Activated CD4-positive, alpha-beta memory T cell treated with anti-CD3 and anti-CD28 coated beads for 36 hours (primary cell): ENCODE data around the gene CNOT6. TPM values are rescaled to one million over a fixed set of nuclear protein-coding genes. Genes with fewer than 3 reads are reported as not detected.

ENCODE experiments used
- CTCF ChIA-PET: fragments of 350-600 bp; sonication (Branson Sonifier 250); formaldehyde crosslinking; loops from one replicate; lab custom pipeline; 2021; ENCODE audit warnings: antibody characterized with exemption, inconsistent platforms; lab: Charles Lee
- POLR2A ChIA-PET: fragments of 350-600 bp; sonication (Branson Sonifier 250); formaldehyde crosslinking; loops from one replicate; lab custom pipeline; 2021; ENCODE audit warnings: antibody characterized with exemption; lab: Charles Lee
- DNase-seq: peaks from one replicate; pipeline ENCODE4 v3.0.0-alpha.2; 2020
- H3K27ac Mint-ChIP-seq: one replicate; pipeline ENCODE4 v1.8.0; 2021; ENCODE audit warnings: mixed read lengths
- H3K27me3 Mint-ChIP-seq: one replicate; pipeline ENCODE4 v1.8.0; 2021; ENCODE audit warnings: mixed read lengths
- H3K36me3 Mint-ChIP-seq: one replicate; pipeline ENCODE4 v1.8.0; 2021; ENCODE audit warnings: mixed read lengths
- H3K4me1 Mint-ChIP-seq: one replicate; pipeline ENCODE4 v1.8.0; 2021; ENCODE audit warnings: low read depth, mixed read lengths
- H3K4me3 Mint-ChIP-seq: one replicate; pipeline ENCODE4 v1.8.0; 2021; ENCODE audit warnings: mild to moderate bottlenecking, mixed read lengths
- H3K9me3 Mint-ChIP-seq: one replicate; pipeline ENCODE4 v1.8.0; 2021; ENCODE audit warnings: mixed read lengths
- intact Hi-C: fragments of 100-400 bp; cut with micrococcal nuclease; formaldehyde crosslinking; loops from one replicate; pipeline ENCODE4 v1.15.1; 2023
- total RNA-seq, 2 experiments: library from RNA; stranded (reverse); gene quantifications; one replicate each; pipeline ENCODE4 v1.2.3, GENCODE V29; 2021

CNOT6 gene
- total RNA-seq, 2 experiments from 2014 or later: 32.0 to 35.2 TPM

DNA sequence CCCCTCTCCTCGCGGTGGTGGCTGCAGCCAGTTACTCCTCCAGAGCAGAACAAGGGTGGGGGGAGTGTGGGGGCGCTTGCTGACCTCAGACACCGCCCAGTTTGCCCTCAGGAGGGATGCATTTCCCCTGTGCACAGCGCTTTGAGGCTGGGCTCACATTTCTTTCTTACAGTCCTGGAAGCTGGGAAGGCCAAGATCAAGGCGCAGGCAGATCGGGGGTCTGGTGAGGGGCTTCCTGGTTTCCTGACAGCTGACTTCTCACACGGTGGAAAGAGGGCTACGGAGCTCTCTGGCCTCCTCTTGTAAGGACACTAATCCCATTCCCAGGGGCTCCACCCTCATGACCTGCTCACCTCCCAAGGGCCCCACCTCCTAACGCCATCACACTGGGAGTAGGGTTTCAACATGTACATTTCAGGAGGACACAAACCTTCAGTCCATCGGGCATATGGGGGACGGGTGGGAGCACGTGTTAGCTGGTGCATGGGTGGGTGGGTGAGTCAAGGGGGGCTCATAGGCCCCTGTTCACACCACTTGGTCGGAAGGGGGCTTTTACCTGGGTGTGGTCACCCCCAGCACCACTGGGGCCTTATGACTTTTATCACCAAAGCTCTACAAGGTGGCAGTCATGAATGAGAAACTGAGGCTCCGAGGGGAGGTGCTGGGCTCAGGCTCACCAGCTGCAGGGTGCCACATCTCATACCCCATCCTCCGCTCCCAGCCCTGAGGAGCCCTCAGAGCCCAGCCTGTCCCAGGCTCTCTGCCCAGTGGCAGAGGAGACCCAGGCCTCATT is 104.8 kb downstream of the CNOT6 start:
- ChIA-PET POLR2A (no interaction called here), CTCF (no interaction called here)
- DNase-seq: no peak
- H3K9me3 Mint-ChIP-seq: no peaks in the 10 kb centered on the region
- H3K4me1 Mint-ChIP-seq: no peaks in the 10 kb centered on the region
- H3K27me3 Mint-ChIP-seq: peaks cover 2% of the 10 kb centered on the region
- intact Hi-C loops: no loop called here
- no peak overlapping the region for H3K27ac Mint-ChIP-seq
- no peaks in the 10 kb centered on the region for H3K36me3 Mint-ChIP-seq
- H3K4me3 Mint-ChIP-seq: no peak overlapping the region

DNA sequence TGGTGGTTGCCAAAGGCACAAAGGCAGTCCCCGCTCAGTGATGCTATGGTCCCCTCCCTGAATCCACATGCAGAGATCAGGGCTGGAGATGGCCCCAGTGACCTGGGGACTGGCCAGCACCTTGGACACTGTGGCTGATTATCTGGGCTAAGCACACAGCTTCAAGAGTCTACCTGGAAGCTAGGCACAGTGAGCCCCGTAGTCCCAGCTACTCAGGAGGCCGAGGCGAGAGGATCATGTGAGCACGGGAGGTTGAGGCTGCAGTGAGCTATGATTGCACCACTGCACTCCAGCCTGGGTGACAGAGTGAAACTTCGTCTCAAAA is 105.4 kb downstream of the CNOT6 start:
- Mint-ChIP-seq H3K27me3 (peaks cover 2% of the 10 kb centered on the region), H3K36me3 (no peaks in the 10 kb centered on the region), H3K27ac (no peak overlapping the region), H3K9me3 (no peaks in the 10 kb centered on the region), H3K4me3 (no peak overlapping the region), H3K4me1 (no peaks in the 10 kb centered on the region)
- intact Hi-C loops: no loop called here
- ChIA-PET POLR2A (no interaction called here), CTCF (no interaction called here)
- DNase-seq: no peak

DNA sequence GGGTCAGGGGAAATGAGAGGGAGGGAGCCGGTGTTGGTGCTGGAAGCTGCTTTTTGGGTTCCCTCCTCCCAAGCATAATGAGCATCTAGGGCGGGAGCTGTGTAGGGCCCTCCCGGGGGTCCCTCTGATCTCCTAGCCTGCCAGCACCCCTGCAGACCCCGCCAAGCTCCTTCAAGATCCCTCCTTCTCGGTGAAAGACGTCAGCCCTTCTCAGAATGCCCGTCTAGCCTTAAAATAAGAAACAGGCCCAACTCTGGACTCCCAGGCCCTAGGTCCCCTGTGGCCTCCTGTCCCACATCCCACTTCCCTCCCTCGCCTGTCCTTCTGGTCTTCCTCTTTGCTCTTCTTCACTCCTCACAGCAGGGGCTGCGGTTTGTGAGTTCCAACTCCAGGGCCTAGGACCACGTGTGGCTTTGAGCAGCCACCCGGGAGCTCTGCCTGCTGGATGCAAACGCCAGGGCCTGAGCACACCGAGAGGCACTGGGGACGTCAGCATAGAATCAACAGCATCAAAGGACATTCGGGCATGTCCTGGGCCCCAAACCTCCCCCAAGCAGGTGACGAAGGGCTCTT is 105.9 kb downstream of the CNOT6 start:
- no peaks in the 10 kb centered on the region for H3K36me3 Mint-ChIP-seq
- CTCF ChIA-PET: no interaction called here
- POLR2A ChIA-PET: no interaction called here
- H3K4me1 Mint-ChIP-seq: no peaks in the 10 kb centered on the region
- H3K9me3 Mint-ChIP-seq: no peaks in the 10 kb centered on the region
- no peak overlapping the region for H3K4me3 Mint-ChIP-seq
- no peak overlapping the region for H3K27ac Mint-ChIP-seq
- no peak for DNase-seq
- intact Hi-C loops: loop anchor here (10.0 kb wide), 1 partner anchor 105 kb away; the partner anchor contains the start of gene CNOT6
- H3K27me3 Mint-ChIP-seq: peaks cover 2% of the 10 kb centered on the region

DNA sequence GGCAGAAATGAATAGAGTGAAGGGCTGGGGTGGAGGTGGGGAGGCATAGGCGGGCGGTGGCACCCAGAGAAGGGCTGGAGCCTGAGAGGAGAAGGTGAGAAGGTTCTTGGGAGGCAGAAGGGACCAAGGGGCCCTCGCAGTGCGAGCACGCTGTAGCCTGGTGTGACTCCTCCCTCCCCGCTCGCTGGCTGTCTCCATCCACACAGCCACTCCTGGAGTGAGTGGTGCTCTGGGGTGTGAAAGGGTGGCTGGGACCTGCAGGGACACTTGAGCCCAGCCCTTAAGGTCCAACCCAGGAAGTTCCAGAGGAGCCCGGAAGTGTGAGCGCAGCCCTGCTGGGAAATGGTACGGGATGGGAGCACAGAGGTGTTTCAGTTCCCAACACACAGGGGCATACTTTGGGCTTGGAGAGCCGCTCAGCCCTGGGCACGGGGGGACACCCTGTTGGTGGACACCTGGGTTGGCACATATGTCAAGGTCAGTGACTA is 106.4 kb downstream of the CNOT6 start:
- Mint-ChIP-seq H3K4me1 (no peaks in the 10 kb centered on the region), H3K9me3 (no peaks in the 10 kb centered on the region), H3K27ac (no peak overlapping the region), H3K36me3 (no peaks in the 10 kb centered on the region), H3K27me3 (peaks cover 2% of the 10 kb centered on the region), H3K4me3 (no peak overlapping the region)
- ChIA-PET POLR2A (no interaction called here), CTCF (no interaction called here)
- no peak for DNase-seq
- intact Hi-C loops: loop anchor here (10.0 kb wide), 1 partner anchor 106 kb away; the partner anchor contains the start of gene CNOT6

DNA sequence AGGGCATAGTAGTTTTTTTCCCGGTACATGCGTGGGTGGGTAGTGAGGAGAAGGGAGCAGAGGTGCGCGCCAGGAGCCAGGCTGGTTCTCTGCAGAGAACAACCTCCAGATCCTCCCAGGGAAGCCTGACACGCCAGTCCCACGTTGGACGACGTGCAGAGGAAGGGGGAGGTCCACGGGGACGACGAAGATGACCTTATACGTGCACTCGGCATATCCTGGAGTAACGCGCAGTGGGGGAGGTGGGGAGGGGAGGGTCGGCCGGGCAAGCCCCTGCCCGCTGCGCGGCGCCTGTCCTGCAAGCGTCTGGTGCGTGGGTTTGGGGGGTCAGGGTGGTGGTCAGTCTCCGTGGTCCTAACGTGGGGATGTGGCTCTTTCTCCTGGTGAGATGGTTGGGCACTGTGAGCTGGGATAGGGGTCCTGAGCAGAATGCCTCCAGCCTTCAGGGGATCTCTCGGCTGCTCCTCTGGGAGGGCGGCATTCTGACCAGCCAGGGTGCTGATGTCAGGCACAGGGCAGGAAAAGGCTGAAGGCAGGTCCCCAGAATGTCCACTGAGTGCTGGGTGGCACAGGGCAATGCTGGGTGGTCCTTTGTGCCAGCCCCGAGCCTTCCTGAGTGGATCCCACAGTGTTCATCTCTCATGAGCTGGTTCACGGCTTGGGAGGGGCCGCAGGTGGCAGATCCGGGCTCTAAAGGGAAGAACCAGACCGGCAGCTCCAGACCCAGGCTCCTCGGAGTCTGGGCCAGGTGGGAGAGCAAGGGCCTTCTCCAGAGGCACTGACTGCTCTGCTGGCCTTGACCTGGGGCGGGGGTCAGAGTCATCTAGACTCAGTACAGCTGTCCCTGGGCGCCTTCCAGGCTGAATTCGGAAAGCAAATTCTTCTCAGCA is 107.7 kb downstream of the CNOT6 start:
- H3K9me3 Mint-ChIP-seq: no peaks in the 10 kb centered on the region
- ChIA-PET POLR2A (no interaction called here), CTCF (interaction anchor here (1.2 kb wide), 1 partner anchor 17 kb away, joined by 3 read pairs; no protein-coding TSS in a partner anchor)
- no peak overlapping the region for H3K27ac Mint-ChIP-seq
- no peaks in the 10 kb centered on the region for H3K36me3 Mint-ChIP-seq
- no peaks in the 10 kb centered on the region for H3K4me1 Mint-ChIP-seq
- H3K27me3 Mint-ChIP-seq: peaks cover 2% of the 10 kb centered on the region
- peak; percentile 4 for DNase-seq
- no peak overlapping the region for H3K4me3 Mint-ChIP-seq
- intact Hi-C loops: loop anchor here (10.0 kb wide), 1 partner anchor 107 kb away; the partner anchor contains the start of gene CNOT6

DNA sequence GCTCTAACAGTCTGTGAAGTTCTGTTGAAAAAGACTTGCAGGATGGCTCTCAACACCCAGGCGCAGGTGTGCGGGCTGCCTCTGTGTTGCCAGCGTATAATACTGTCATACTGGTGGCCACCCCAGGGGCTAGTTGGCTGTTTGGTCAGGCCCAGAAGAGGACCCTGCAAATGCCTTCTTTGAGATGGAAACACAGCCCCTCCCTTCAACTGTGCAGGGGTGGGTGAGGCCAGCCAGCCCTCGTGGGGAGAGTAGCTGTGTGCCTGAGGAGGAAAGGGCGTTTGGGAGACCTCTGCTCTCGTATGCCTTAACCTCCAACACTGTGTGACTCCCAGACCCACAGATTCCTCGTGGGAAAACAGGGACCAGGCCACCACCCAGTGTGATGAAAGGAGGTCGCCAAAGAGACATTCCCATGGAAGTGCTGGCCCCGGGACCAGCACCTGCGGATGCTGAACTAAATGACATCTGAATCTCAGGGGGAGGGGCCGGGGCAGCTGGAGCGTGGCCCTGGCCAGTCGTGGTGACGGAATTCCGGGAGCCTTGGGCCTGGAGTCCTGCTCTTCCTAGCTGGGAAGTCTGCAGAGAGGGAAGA is 108.4 kb downstream of the CNOT6 start:
- no peaks in the 10 kb centered on the region for H3K36me3 Mint-ChIP-seq
- ChIA-PET CTCF (interaction anchor here (1.2 kb wide), 1 partner anchor 16 kb away, joined by 3 read pairs; no protein-coding TSS in a partner anchor), POLR2A (no interaction called here)
- no peak for DNase-seq
- H3K27ac Mint-ChIP-seq: no peak overlapping the region
- intact Hi-C loops: loop anchor here (10.0 kb wide), 1 partner anchor 108 kb away; the partner anchor contains the start of gene CNOT6
- H3K9me3 Mint-ChIP-seq: no peaks in the 10 kb centered on the region
- H3K4me3 Mint-ChIP-seq: no peak overlapping the region
- H3K27me3 Mint-ChIP-seq: peaks cover 2% of the 10 kb centered on the region
- no peaks in the 10 kb centered on the region for H3K4me1 Mint-ChIP-seq

DNA sequence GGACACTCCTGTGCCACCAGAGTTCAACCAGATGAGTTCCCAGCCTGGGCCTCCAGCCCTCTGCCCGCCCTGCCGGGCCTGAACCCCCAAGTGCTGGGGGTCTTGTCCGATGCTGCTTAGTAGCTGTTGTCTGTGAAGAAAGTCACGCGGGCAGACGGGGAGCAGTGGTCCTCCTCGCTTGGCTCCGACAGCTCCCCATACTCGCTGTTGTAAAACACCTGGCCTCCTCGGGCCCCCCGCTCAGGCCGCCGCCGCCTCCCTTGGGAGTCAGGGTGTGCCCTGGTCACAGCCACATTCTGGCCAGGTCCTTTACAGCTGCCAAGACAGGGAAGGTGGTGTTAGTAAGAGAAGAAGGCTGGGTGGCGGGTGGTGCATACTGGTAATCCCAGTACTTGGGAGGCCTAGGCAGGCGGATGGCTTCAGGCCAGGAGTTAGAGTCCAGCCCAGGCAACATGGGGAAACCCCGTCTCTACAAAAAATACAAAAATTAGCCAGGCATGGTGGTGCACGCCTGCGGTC is 109.0 kb downstream of the CNOT6 start:
- ChIA-PET POLR2A (no interaction called here), CTCF (interaction anchor here (1.2 kb wide), 1 partner anchor 16 kb away, joined by 3 read pairs; no protein-coding TSS in a partner anchor)
- Mint-ChIP-seq H3K27ac (no peak overlapping the region), H3K4me3 (no peak overlapping the region), H3K9me3 (no peaks in the 10 kb centered on the region), H3K4me1 (no peaks in the 10 kb centered on the region), H3K36me3 (no peaks in the 10 kb centered on the region), H3K27me3 (peaks cover 2% of the 10 kb centered on the region)
- intact Hi-C loops: loop anchor here (10.0 kb wide), 1 partner anchor 108 kb away; the partner anchor contains the start of gene CNOT6
- no peak for DNase-seq

DNA sequence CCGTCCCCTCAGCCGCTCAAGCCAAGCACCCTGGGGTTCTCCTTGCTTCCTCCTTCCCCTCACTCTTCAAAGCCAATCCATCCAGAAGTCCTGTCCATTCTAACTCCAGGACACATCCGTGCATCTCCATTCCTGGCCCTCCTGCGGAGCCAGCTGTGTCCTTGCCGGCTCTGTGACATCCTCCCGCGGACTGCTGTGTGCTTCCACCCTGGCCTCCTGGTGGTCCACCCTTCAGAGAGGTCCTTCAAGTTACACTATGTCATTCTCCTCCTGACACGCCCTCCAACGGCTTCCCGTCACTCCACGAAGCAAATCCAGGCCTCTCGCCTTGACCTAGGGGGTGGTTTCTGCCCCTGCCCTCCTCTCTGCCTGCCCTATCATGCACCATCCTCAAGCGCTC is 110.1 kb downstream of the CNOT6 start:
- Mint-ChIP-seq H3K36me3 (no peaks in the 10 kb centered on the region), H3K27ac (no peak overlapping the region), H3K9me3 (no peaks in the 10 kb centered on the region), H3K27me3 (peaks cover 2% of the 10 kb centered on the region), H3K4me3 (no peak overlapping the region), H3K4me1 (no peaks in the 10 kb centered on the region)
- DNase-seq: no peak
- ChIA-PET CTCF (no interaction called here), POLR2A (no interaction called here)
- intact Hi-C loops: loop anchor here (10.0 kb wide), 1 partner anchor 109 kb away; the partner anchor contains the start of gene CNOT6

DNA sequence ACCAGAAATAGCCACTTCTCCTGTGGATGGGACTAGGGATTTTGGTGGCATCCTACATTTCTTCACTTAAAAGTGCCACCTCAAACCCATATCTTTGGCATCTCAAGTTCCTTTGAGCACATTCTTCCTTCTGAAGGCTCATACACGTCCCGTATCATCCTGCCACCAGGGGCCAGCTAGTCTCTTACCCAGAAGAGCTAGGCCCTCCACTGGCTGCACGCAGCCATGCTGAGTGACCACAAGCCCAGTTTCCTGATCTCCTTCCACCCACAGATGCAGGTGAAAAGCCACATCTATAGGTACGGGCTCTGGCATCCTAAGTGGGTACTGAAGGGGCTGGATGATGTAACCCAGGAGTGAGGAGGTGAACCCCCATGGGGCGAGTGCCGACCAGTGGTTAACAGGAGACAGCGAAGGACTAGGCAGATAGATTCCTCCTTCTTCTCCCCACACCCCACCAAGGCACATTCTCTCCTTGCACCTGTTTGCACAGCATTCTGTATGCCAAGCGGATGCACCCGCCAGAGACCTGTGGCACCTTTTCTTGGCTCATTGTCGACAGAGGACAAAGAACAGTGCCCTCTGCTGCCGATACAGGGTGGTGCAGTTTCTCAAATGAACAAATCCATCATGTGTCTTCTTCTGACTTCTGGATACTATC is 111.5 kb downstream of the CNOT6 start:
- no peaks in the 10 kb centered on the region for H3K9me3 Mint-ChIP-seq
- intact Hi-C loops: loop anchor here (1.0 to 10.0 kb wide), 2 partner anchors 80 to 111 kb away; partner anchors contain the start of gene CNOT6
- ChIA-PET POLR2A (no interaction called here), CTCF (interaction anchor here (0.6 to 2.5 kb wide), 18 partner anchors 13 to 315 kb away, joined by 3 to 11 read pairs (median 4); no protein-coding TSS in a partner anchor)
- H3K36me3 Mint-ChIP-seq: no peaks in the 10 kb centered on the region
- H3K27me3 Mint-ChIP-seq: no peaks in the 10 kb centered on the region
- no peaks in the 10 kb centered on the region for H3K4me1 Mint-ChIP-seq
- H3K27ac Mint-ChIP-seq: no peak overlapping the region
- peak; percentile 79 for DNase-seq
- no peak overlapping the region for H3K4me3 Mint-ChIP-seq

DNA sequence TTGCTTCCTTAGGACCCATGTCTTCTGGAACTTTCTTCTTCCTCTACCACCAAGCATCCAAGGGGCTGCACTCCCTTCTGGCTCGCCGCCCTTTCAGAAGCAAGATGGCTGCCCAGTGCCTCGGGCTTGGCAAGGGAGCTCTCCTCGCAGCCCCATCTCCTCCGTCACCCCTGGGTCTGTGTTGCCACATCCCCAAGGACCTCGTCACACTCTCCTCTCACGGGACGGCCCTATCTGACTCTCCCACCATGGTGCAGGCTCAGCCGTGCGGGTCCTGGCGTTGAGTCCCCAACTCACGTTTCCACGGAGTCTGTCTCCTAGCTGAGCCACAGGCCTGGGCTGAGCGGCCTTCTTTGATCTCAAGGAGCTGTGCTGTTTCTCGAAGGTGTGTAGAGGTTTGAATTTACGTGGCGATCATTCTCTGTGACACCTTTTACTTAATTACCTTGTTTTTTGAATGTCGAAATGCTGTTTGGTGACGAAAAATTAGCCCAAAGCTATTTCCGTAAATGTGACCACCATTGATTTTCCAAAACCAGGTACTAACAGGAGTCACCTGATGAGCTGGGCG is 112.1 kb downstream of the CNOT6 start:
- Mint-ChIP-seq H3K4me3 (no peak overlapping the region), H3K36me3 (no peaks in the 10 kb centered on the region), H3K9me3 (no peaks in the 10 kb centered on the region), H3K27ac (no peak overlapping the region), H3K4me1 (no peaks in the 10 kb centered on the region), H3K27me3 (no peaks in the 10 kb centered on the region)
- ChIA-PET CTCF (interaction anchor here (0.7 to 2.5 kb wide), 19 partner anchors 9 to 315 kb away, joined by 3 to 11 read pairs (median 4); no protein-coding TSS in a partner anchor), POLR2A (no interaction called here)
- no peak for DNase-seq
- intact Hi-C loops: loop anchor here (1.0 to 10.0 kb wide), 2 partner anchors 81 to 111 kb away; partner anchors contain the start of gene CNOT6
